H1 (cell line): Measurements from ENCODE around the gene TTC39A. TPM values are rescaled to one million over a fixed set of nuclear protein-coding genes. Genes with fewer than 3 reads are reported as not detected.

Source experiments
- CTBP2 ChIP-seq: IDR thresholded peaks from 2 replicates; pipeline ENCODE4 v1.7.0; 2011; ENCODE audit warnings: borderline replicate concordance, mild to moderate bottlenecking, moderate library complexity, mixed read lengths, low read length; ENCODE audit not compliant: insufficient read depth, insufficient read length
- polyA plus RNA-seq, 7 experiments: library from polyadenylated mRNA; depleted of rRNA in 3 of 7; stranded (reverse) in 5 of 7; unstranded in 2 of 7; fragments of >200 nt in 5 of 7; fragments of 200-250 nt in 2 of 7; gene quantifications; 1 replicate in 5 of 7; 2 replicates in 1 of 7; 4 replicates in 1 of 7; pipeline versions ENCODE4 v1.2.1 to v1.2.3, GENCODE V29; 2011 to 2013; ENCODE audit warnings: missing spikeins in 2 of 7, mixed read lengths in 2 of 7
- total RNA-seq: library from RNA; stranded (reverse); fragmentation: NEBNext Ultra II Directional; extraction: Animal tissue kit (Norgen Biotek cat#: 25700); gene quantifications from 2 replicates; pipeline ENCODE4 v1.2.1, GENCODE V29; 2021

The TTC39A gene
- total and polyA plus RNA-seq, 2 of the 8 experiments (the other 6 are each of a cell fraction or from before 2014, with no cell fraction given): 5.5 to 5.8 TPM

DNA sequence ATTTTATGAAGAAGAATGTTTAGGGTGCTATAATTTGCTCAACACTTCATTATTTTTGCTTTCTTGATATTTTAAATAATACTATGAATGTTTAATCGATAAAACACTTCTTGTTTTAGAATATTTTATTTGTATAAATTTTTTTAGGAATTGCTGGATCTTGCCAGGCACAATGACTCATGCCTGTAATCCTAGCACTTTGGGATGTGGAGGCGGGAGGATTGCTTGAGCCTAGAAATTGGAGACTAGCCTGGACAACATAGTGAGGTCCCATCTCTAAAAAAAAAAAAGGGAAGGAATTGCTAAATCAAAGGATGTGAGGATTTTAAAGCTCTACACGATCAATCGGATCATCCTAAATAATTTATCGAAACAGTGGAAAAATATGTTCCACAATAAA is 76.7 kb downstream of the TTC39A start (continued):
- TF ChIP-seq CTBP2: no peak
